GM21367 (cell line): ENCODE results near the gene LDLRAD1.
"Not testable (repeated sequence)": the region's sequence is repeated elsewhere in the genome, so short reads cannot be mapped to it uniquely, and the experiment has no call there.

Experiments
- ATAC-seq: cut with Tn5 transposase; IDR thresholded peaks from one replicate; pipeline ENCODE4 v1.9.1; 2021; ENCODE audit not compliant: unreplicated experiment

Gene LDLRAD1

DNA sequence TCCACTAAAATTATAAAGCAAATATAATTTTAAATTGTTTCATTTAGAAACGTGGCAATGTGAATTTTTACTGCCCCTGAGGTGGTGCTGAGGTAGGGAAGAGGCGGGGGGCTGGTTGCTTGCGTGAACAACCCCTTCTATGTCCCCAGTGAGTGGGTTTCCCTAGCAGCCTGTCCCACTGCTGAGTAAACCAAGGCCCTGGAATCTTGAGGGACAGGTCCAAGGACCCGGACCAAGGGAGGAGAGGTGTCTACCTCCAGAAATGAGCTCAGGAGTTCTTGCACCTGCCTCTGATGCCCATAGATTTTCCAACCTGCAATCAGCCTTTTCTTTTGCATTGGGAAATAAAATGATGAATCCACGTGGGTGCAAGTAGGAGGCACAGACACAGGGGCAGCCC is 649 bp upstream of the LDLRAD1 start:
- no peak for ATAC-seq

DNA sequence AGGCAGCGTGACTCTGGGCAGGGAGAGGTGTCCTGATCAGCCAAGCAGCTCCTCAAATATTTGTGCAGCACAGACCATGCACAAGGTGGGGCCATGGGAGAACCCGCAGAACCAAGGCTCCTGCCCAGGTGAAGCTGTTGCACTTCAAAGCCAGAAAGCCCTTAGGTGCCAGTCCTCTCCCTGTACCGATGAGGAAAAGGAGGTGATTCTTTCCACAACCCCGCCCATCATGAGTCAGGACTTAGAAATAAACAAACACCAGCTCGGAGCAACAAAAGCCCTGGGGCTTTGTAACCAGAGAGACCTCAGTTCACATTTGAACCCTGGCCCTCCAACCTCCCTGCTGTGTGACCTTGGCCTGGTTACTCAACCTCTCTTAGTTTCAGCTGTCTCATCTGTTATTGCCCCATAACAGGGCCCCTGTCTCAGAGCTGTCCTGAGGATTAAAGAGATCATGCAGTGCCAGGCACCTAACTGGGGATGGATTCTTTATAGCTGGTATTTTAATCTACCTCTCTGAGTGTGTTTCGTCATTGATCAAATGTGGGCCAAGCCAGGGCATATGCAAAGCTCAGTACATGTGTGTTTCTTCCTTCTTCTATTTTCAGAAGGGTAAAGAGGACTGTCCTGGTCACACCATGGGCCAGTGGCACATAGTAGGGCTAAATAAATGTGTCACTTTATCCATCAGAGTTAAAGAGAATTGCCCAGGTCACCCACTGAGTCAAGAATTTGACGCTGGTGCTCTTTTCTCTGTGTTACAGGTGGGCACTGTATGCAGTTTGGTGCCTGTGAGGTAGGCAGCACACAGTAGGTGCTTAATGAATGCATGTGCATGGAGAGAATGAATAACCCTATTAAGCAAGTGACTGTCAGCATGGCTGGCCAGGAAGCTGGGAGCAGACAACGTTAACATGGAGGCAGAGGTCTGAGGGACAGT is 1.4 kb downstream of the LDLRAD1 start:
- ATAC-seq = no peak

DNA sequence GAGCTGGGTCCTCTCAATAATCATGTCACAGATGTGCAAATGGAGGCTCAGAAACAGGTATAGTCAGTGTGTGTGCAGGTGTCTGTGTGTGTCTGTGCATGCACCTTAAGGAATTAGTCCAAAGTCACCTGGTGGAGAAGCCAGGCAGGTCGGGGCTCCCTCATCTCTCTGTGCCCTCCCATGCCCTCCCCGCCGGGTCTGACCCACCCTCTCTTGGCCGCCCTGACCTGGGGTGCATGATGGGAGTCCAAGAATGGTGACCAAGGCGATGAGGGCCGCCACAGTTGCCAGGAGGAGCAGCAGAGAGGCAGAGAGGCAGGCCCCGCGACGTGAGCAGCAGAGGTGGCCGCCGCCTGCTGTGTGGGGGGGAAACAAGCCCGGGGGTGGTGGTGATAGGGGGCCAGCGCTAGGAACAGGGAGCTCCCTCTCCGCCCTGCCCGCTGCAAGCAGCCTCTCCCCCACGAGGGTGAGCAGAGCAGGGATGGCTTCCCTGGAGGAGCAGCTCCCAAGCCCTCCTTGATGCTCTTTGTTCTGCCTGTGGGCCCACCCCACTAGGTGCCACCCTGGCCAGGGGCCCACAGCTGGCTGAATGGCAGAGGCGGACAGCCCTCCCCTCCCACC is 3.9 kb downstream of the LDLRAD1 start:
- no peak for ATAC-seq

DNA sequence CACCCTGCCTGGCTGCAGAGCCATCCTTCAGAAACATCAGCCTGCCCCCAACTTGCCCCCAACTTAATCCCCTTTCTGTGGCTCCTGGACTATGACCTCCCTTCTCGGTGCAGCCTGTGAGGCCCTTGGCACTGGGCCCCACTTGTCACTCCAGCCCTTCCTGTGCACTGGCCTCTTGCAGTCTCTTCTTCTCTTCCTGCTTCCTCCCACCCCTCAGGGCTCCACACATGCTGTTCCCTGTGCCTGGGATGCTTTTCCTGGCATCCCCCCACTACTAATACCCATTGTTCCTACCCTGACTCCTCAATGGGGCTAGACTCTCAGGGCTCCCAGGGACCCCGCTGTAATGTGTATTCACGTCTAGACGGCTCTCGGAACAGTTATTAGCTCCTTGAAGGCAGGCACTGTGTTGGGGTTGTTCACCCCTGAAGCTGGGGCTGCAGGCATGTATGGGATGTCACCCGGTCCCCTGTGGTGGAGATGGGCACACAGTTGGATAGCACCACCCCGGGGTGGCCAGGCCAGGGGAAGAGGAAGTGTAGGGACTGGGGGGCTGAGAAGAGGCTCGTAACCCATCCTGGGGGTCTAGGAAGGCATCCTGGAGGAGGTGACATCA is 4.5 kb downstream of the LDLRAD1 start:
- ATAC-seq = no peak

DNA sequence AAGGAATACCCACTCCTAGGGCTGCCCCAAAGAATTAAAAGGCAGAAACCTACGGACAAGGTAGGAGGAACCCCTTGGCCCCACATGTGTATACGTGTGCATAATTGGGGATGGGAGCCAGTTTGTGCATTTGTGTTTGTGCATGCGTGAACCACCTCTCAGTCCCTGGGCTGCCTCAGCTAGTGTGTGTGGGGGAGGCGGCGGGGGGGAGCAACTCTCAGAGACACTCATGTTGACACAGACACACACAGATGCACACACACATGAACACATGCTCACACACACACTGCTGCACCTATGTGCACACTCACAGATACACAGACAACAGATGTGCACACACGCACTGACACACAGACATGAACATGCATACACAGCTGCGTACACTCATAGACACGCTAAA is 5.1 kb downstream of the LDLRAD1 start:
- no peak for ATAC-seq

GRCh38 chr1:54012008-54012325 is 6.0 kb downstream of the LDLRAD1 start:
- ATAC-seq = no peak

GRCh38 chr1:54011316-54012007 is 6.5 kb downstream of the LDLRAD1 start:
- ATAC-seq = no peak

- no peak for ATAC-seq
Observed at GRCh38 chr1:54010415-54011117, 7.4 kb downstream of the LDLRAD1 start.

DNA sequence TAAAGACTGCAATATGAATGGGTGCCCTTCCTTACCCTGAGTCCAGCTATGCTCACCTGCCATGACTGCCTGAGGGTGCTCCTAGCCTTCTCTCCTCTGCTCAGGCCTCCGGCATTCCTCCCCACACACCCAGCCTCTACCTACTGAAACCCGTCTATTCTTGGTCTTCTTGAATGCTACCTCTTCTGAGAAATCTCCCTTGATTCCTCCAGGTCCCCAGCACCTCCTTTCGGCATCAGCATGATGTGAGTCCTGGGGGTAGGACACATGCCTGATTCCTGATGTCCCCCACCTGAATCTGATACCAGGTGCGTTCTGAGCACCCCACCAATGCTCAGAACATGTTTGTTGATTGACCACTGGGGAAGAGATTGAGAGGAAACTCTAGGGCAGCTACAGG is 8.6 kb downstream of the LDLRAD1 start:
- no peak for ATAC-seq

- ATAC-seq = no peak
Observed at GRCh38 chr1:54008876-54009275, 9.1 kb downstream of the LDLRAD1 start.

GRCh38 chr1:54007613-54008012 is 10.4 kb downstream of the LDLRAD1 start:
- ATAC-seq = no peak

GRCh38 chr1:54006508-54006907 is 11.5 kb downstream of the LDLRAD1 start:
- ATAC-seq = no peak

DNA sequence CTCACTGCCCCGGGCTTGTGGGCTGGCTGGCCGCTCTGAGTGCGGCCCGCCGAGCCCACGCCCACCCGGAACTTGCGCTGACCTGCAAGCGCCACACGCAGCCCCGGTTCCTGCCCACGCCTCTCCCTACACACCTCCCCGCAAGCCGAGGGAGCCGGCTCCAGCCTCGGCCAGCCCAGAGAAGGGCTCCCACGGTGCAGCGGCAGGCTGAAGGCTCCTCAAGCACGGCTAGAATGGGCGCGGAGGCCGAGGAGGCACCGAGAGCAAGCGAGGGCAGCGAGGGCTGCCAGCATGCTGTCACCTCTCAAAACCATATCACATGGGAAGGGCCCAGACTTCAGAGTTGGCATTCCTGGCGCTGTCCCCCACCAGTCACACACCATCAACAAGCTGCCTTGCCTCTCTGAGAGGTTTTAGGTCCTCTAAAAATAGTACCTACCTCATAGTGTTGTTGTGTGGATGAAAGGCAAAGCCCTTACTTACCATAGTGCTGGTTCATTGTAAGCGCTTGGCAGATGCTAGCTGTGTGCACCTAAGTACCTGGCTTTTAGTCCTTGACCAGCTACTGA is 13.4 kb downstream of the LDLRAD1 start:
- ATAC-seq = no peak

DNA sequence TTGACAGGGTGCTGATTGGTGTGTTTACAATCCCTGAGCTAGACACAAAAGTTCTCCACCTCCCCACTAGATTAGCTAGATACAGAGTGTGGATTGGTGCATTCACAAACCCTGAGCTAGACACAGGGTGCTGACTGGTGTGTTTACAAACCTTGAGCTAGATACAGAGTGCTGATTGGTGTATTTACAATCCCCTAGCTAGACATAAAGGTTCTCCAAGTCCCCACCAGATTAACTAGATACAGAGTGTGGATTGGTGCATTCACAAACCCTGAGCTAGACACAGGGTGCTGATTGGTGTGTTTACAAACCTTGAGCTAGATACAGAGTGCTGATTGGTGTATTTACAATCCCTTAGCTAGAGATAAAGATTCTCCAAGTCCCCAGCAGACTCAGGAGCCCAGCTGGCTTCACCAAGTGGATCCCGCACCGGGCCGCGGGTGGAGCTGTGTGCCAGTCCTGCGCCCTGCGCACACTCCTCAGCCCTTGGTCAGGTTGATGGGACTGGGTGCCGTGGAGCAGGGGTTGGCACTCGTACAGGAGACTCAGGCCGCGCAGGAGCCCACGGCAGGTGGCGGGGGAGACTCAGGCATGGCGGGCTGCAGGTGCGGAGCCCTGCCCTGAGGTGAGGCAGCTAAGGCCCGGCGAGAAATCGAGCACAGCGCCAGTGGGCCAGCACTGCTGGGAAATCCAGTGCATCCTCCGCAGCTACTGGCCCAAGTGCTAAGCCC is 14.1 kb downstream of the LDLRAD1 start:
- ATAC-seq = not testable (repeated sequence)

DNA sequence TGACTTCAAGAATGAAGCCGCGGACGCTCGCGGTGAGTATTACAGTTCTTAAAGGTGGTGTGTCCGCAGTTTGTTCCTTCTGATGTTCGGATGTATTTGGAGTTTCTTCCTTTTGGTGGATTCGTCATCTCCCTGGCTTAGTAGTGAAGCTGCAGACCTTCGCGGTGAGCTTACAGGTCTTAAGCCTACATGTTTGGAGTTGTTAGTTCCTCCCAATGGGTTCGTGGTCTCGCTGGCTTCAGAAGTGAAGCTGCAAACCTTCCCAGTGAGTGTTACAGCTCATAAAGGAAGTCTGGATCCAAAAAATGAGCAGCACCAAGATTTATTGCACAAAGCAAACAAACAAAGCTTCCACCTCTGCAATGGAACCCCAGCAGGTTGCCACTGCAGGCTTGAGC is 14.7 kb downstream of the LDLRAD1 start:
- no peak for ATAC-seq

DNA sequence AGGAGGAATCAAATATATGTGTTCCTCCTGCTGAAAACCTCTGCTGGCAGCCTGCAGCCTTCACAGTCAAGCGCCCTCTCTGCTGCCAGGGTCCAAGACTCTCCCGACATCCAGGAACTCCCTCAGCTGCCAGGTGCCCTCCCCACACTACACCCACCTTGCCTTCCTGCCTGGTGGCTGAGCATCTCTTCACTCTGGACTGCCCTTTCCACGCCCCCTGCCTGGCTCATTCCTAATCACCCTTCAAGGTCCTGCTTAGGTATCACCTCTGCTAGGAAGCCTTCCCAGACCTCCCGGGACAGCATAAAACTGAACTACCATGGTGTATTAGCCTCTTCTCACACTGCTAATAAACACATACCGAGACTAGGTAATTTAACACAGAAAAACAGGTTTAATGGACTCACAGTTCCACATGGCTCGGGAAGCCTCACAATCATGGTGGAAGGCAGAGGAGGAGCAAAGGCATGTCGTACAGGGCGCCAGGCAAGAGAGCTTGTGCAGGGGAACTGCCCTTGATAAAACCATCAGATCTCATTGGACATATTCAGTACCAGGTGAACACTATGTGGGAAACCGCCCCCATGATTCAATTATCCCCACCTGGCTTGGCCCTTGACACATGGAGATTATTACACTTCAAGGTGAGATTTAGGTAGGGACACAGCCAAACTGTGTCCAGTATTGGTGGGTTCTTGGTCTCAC is 15.3 kb downstream of the LDLRAD1 start:
- no peak for ATAC-seq

GRCh38 chr1:54001591-54001990 is 16.4 kb downstream of the LDLRAD1 start:
- no peak for ATAC-seq

DNA sequence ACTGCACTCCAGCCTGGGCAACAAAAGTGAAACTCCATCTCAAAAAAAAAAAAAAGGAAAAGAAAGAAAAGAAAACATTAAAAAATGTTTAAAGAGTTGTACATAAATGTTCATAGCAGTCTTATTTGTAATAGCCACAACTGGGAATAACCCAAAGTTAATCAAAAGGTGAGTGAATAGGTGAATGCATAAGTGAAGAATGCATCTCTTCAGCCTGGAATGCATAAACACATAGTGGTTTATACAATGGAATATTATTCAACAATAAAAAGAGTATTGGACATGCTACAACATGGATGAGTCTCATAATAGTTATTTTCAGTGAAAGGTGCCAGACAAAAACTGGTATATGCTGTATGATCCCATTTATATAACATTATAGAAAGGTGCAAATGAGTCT is 18.1 kb downstream of the LDLRAD1 start:
- no peak for ATAC-seq

DNA sequence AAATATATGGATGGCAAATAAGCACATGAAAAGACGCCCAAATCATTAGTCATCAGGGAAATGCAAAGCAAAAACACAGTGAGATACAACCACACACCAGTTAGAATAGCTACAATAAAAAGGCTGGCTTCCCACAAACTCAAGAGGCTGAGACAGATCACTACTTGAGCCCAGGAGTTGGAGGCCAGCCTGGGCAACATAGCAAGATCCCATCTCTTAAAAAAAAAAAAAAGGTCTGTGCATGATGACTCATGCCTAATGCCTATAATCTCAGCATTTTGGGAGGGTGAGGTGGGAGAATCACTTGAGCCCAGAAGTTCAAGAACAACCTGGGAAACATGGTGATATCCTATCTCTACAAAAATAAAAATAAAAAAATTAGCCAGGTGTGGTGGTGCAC is 19.8 kb downstream of the LDLRAD1 start:
- ATAC-seq = no peak
